CD4-positive, alpha-beta T cell (primary cell): Measurements from ENCODE around the gene RAB34. TPM values are rescaled to one million over a fixed set of nuclear protein-coding genes. Genes with fewer than 3 reads are reported as not detected.
A peak's percentile ranks its signal among the peaks of the same experiment; 100 is the strongest.

Experiments
- ATAC-seq: fragments of 200-7000 bp; cut with Tn5 transposase; one replicate; pipeline ENCODE4 v1.10.0; 2022; ENCODE audit warnings: mild to moderate bottlenecking; ENCODE audit not compliant: poor library complexity
- CTCF ChIA-PET: fragments of 350-600 bp; sonication (Branson Sonifier 250); formaldehyde crosslinking; loops from one replicate; lab custom pipeline; 2021; ENCODE audit warnings: antibody characterized with exemption, inconsistent platforms; lab: Charles Lee
- POLR2A ChIA-PET: fragments of 350-600 bp; sonication (Branson Sonifier 250); formaldehyde crosslinking; loops from one replicate; lab custom pipeline; 2021; ENCODE audit warnings: antibody characterized with exemption, inconsistent platforms; lab: Charles Lee
- DNase-seq, 14 experiments: peaks; one replicate each; pipeline ENCODE4 v3.0.0-alpha.2; 2013 to 2020; ENCODE audit warnings: mixed read lengths in 2 of 14
- H3K27ac ChIP-seq, 2 donors: one replicate each; pipeline versions ENCODE4 v1.5.1 to v1.7.0; 2013; ENCODE audit warnings: low read length in 2 of 2, low read depth in 1 of 2, mild to moderate bottlenecking in 1 of 2
- H3K27me3 ChIP-seq, 2 experiments: 1 replicate in 1 of 2; 2 replicates in 1 of 2; pipeline versions ENCODE4 v1.6.1 to v1.7.0; 2013; ENCODE audit warnings: low read length in 2 of 2, control low read depth in 1 of 2, mild to moderate bottlenecking in 1 of 2, moderate library complexity in 1 of 2; ENCODE audit not compliant: insufficient read depth in 2 of 2, control insufficient read depth in 1 of 2
- H3K36me3 ChIP-seq: one replicate; pipeline ENCODE4 v1.6.1; 2013; ENCODE audit warnings: low read length, control low read depth; ENCODE audit not compliant: insufficient read depth
- H3K4me1 ChIP-seq: one replicate; pipeline ENCODE4 v1.6.1; 2013; ENCODE audit warnings: low read length, control low read depth; ENCODE audit not compliant: insufficient read depth
- H3K4me3 ChIP-seq: one replicate; pipeline ENCODE4 v1.5.1; 2013; ENCODE audit warnings: mild to moderate bottlenecking, low read length, moderate library complexity
- H3K9me3 ChIP-seq, 2 experiments: 1 replicate in 1 of 2; 2 replicates in 1 of 2; pipeline versions ENCODE4 v1.6.1 to v1.7.0; 2013; ENCODE audit warnings: low read length in 2 of 2, mild to moderate bottlenecking in 2 of 2, control low read depth in 1 of 2, moderate library complexity in 1 of 2; ENCODE audit not compliant: control insufficient read depth in 1 of 2, insufficient read depth in 1 of 2
- H3K27ac Mint-ChIP-seq: one replicate; pipeline ENCODE4 v1.8.0; 2020; ENCODE audit warnings: mixed read lengths
- H3K27me3 Mint-ChIP-seq: one replicate; pipeline ENCODE4 v1.8.0; 2021; ENCODE audit warnings: mixed read lengths
- H3K36me3 Mint-ChIP-seq: one replicate; pipeline ENCODE4 v1.8.0; 2021; ENCODE audit warnings: low read depth, mixed read lengths
- H3K4me1 Mint-ChIP-seq: one replicate; pipeline ENCODE4 v1.8.0; 2021; ENCODE audit warnings: low read depth, mixed read lengths
- H3K4me3 Mint-ChIP-seq: one replicate; pipeline ENCODE4 v1.8.0; 2020; ENCODE audit warnings: mild to moderate bottlenecking, mixed read lengths
- H3K9me3 Mint-ChIP-seq: one replicate; pipeline ENCODE4 v1.8.0; 2020; ENCODE audit warnings: mixed read lengths
- intact Hi-C, 2 experiments: fragments of 100-400 bp; cut with DNase I in 1 of 2; cut with micrococcal nuclease in 1 of 2; formaldehyde crosslinking; loops; one replicate each; pipeline versions ENCODE4 v1.15.1 to v1.9.0; 2023 to 2025; cut with DNase I, micrococcal nuclease
- total RNA-seq, 174 experiments: library from RNA in 2 of 174; stranded (reverse) in 2 of 174; gene quantifications; one replicate each; pipeline ENCODE4 v1.2.3 and lab custom pipeline; 2021 to 2026
- TF ChIP-seq, protein P1 (sequence below): fragments of 200-600 bp; IDR thresholded peaks from one replicate; pipeline ENCODE4 v1.8.0; 2022; ENCODE audit warnings: antibody characterized with exemption, mild to moderate bottlenecking

RAB34 gene
- total RNA-seq, 2 experiments from 2014 or later: 20.7 to 21.3 TPM

DNA sequence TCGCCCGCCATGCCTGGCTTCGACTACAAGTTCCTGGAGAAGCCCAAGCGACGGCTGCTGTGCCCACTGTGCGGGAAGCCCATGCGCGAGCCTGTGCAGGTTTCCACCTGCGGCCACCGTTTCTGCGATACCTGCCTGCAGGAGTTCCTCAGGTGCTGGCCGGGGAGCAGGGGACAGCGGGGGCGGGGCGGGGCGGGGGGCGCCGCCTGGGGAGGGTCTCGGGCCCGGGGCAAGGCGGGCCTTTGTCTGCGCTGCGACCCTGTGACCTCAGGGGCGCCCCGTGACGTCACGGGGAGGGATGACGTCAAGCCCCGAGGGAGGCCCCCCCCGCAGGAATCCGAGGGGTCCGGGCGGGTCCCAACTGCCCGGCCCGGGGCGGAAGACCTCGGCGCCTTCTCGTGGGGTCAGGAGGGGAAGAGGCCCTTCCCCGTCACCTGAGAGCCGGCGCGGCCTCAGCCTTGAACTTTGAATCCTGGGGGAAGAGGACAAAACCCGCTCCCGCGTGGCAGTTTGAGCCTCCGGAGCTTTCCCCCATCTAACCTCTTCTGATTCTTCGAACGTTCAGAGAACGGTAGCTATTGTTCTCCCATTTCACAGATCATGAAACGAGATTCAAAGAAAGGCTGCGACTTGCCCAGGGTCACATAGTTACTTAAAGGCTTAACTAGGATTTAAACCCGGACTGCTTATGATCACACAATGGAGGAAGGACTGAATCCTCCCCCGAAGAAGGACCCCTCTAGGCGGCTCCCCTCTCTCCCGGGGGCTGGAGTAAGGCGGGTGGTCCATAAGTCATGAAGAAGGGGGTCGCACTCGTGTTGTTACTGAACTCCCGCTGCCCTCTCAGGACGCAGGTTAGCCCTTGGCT is 26.7 kb upstream of the RAB34 start:
- H3K4me3 ChIP-seq: peak overlapping the region; percentile 76
- POLR2A ChIA-PET: interaction anchor here (0.6 to 13.8 kb wide), 11 partner anchors 16 to 208 kb away, joined by 3 to 268 read pairs (median 7); partner anchors contain the start of genes BLTP2, DHRS13, FLOT2 and NEK8
- H3K9me3 ChIP-seq: no peaks in the 10 kb centered on the region
- no peaks in the 10 kb centered on the region for H3K9me3 Mint-ChIP-seq
- H3K4me1 Mint-ChIP-seq: peaks cover 20% of the 10 kb centered on the region
- peaks cover 50% of the 10 kb centered on the region for H3K4me1 ChIP-seq
- no peaks in the 10 kb centered on the region for H3K27me3 ChIP-seq
- peaks cover 21% of the 10 kb centered on the region for H3K36me3 ChIP-seq
- intact Hi-C loops: loop anchor here in 1 of 2 experiments (1.0 to 10.0 kb wide), 2 partner anchors 17 to 840 kb away; partner anchors contain the start of gene GIT1
- H3K27ac Mint-ChIP-seq: peak overlapping the region; percentile 88
- peak; percentile 39 for ATAC-seq
- H3K36me3 Mint-ChIP-seq: peaks cover 15% of the 10 kb centered on the region
- CTCF ChIA-PET: interaction anchor here (0.9 to 12.6 kb wide), 4 partner anchors 17 to 149 kb away, joined by 3 to 373 read pairs (median 4); partner anchors contain the start of genes NEK8, RPL23A and TLCD1
- H3K4me3 Mint-ChIP-seq: peak overlapping the region; percentile 90
- TF ChIP-seq, protein P1, sequence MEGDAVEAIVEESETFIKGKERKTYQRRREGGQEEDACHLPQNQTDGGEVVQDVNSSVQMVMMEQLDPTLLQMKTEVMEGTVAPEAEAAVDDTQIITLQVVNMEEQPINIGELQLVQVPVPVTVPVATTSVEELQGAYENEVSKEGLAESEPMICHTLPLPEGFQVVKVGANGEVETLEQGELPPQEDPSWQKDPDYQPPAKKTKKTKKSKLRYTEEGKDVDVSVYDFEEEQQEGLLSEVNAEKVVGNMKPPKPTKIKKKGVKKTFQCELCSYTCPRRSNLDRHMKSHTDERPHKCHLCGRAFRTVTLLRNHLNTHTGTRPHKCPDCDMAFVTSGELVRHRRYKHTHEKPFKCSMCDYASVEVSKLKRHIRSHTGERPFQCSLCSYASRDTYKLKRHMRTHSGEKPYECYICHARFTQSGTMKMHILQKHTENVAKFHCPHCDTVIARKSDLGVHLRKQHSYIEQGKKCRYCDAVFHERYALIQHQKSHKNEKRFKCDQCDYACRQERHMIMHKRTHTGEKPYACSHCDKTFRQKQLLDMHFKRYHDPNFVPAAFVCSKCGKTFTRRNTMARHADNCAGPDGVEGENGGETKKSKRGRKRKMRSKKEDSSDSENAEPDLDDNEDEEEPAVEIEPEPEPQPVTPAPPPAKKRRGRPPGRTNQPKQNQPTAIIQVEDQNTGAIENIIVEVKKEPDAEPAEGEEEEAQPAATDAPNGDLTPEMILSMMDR: no peak
- no peaks in the 10 kb centered on the region for H3K27me3 Mint-ChIP-seq
- peak; percentile 39 to 83 (median 58) for DNase-seq
- peak overlapping the region; percentile 72 to 88 for H3K27ac ChIP-seq

DNA sequence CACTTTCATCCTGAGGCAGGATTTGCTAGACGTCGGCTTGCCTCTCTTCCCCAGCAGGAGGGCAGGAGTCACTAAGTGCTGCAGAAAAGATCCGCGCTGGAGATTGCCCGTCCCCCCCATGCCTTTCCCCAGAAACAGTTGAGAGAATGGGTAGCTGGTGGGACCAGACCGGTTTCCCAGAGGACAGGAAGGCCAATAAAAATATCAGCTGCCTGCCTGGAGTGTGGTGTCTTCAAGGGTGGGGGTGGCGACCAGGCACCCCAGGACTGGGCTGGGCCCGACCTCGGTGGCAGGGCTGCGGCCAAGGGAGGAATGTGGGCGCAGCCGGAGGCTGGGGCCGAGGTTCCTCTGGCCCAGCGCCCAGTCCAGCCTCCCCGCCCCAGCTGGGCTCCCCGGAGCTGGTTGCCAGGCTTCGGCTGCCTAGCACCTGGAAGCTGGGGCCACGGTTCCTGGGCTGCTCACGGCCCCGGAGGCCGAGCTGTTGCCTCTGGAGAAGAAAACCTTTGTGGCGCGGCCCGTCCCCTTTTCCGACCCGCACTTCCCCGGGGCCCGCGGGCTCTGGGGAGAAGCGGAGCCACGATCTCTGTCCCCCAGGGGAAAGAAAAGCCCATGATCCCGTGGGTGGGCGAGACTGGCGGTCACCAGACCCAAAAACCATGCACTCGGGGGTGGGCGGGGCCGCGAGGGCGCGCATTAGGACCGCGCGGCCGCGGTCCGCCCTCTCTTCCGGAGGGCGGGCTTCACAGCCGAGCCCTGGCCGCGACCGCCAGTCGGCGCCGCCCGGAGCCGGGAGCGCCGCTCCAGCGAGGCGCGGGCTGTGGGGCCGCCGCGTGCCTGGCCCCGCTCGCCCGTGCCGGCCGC is 25.8 kb upstream of the RAB34 start, which contains the start of gene TRAF4:
TRAF4 (plus strand) TSS at position 769 of the 861 bp plus-strand sequence. CDS start 102 bp downstream, outside the sequence.
- CTCF ChIA-PET: interaction anchor here (0.9 to 12.6 kb wide), 4 partner anchors 16 to 150 kb away, joined by 3 to 373 read pairs (median 4); partner anchors contain the start of genes NEK8, RPL23A and TLCD1

More for the DNA sequence above, 25.8 kb upstream of the RAB34 start, which contains the start of gene TRAF4:
- Mint-ChIP-seq H3K4me1 (peaks cover 27% of the 10 kb centered on the region), H3K27ac (peak within 1 kb of the TSS; percentile 88), H3K9me3 (no peaks in the 10 kb centered on the region), H3K27me3 (no peaks in the 10 kb centered on the region), H3K4me3 (peak within 1 kb of the TSS; percentile 90), H3K36me3 (peaks cover 10% of the 10 kb centered on the region)
- intact Hi-C loops: loop anchor here in 1 of 2 experiments (1.0 to 10.0 kb wide), 2 partner anchors 16 to 841 kb away; partner anchors contain the start of gene GIT1
- Histone ChIP-seq H3K9me3 (no peaks in the 10 kb centered on the region), H3K4me3 (peak within 1 kb of the TSS; percentile 76), H3K36me3 (peaks cover 13% of the 10 kb centered on the region), H3K27ac (peak within 1 kb of the TSS; percentile 72 to 88), H3K27me3 (no peaks in the 10 kb centered on the region), H3K4me1 (peaks cover 59% of the 10 kb centered on the region)
- ATAC-seq (peak; percentile 88), DNase-seq (peak in 13 of 14 experiments; percentile 53 to 92 (median 67))
- POLR2A ChIA-PET: interaction anchor here (0.6 to 13.8 kb wide), 8 partner anchors 12 to 874 kb away, joined by 3 to 268 read pairs (median 3); partner anchors contain the start of genes BLTP2, FLOT2, NEK8 and RPL23A
- TF ChIP-seq, protein P1: no peak
